Measurements from ENCODE around the gene NUCB2. TPM values are rescaled to one million over a fixed set of nuclear protein-coding genes. Genes with fewer than 3 reads are reported as not detected.

The NUCB2 gene
- total RNA-seq, 1 donor from 2014 or later = 6.8 TPM

- Mint-ChIP-seq H3K4me3 (no peak overlapping the region), H3K27me3 (peaks cover 2% of the 10 kb centered on the region), H3K4me1 (no peaks in the 10 kb centered on the region), H3K36me3 (ENCODE audit: low read depth) (no peaks in the 10 kb centered on the region), H3K27ac (no peak overlapping the region), H3K9me3 (no peaks in the 10 kb centered on the region)
- no peak for DNase-seq
- intact Hi-C loops (cut with micrococcal nuclease) = no loop called here
- no peak for TF ChIP-seq CTCF (IDR thresholded peaks at IDR 0.05)
- POLR2A ChIA-PET = no interaction called here
- CTCF ChIA-PET = no interaction called here
- ATAC-seq (ENCODE audit: low read depth) = no peak
Measured at GRCh38 chr11:17268902-17269301, 7.6 kb upstream of the NUCB2 start.

- H3K36me3 Mint-ChIP-seq (ENCODE audit: low read depth) = peaks cover 2% of the 10 kb centered on the region
- H3K4me1 Mint-ChIP-seq = peaks cover 20% of the 10 kb centered on the region
- POLR2A ChIA-PET = no interaction called here
- CTCF ChIA-PET = no interaction called here
- intact Hi-C loops (cut with micrococcal nuclease) = no loop called here
- ATAC-seq (ENCODE audit: low read depth) (no peak), DNase-seq (no peak)
- no peaks in the 10 kb centered on the region for H3K9me3 Mint-ChIP-seq
- H3K4me3 Mint-ChIP-seq = no peak overlapping the region
- no peak for TF ChIP-seq CTCF (IDR thresholded peaks at IDR 0.05)
- no peak overlapping the region for H3K27ac Mint-ChIP-seq
- peaks cover 2% of the 10 kb centered on the region for H3K27me3 Mint-ChIP-seq
Measured at GRCh38 chr11:17272801-17273200, 3.7 kb upstream of the NUCB2 start.

- intact Hi-C loops (cut with micrococcal nuclease) = no loop called here
- CTCF ChIA-PET = no interaction called here
Measured at GRCh38 chr11:17273211-17273610, 3.3 kb upstream of the NUCB2 start.

GRCh38 chr11:17273668-17274282 lies 2.8 kb upstream of the NUCB2 start:
- H3K36me3 Mint-ChIP-seq (ENCODE audit: low read depth) = peaks cover 2% of the 10 kb centered on the region
- peaks cover 2% of the 10 kb centered on the region for H3K27me3 Mint-ChIP-seq
- intact Hi-C loops (cut with micrococcal nuclease) = no loop called here
- TF ChIP-seq CTCF (IDR thresholded peaks at IDR 0.05) = no peak
- H3K4me3 Mint-ChIP-seq = no peak overlapping the region
- ChIA-PET CTCF (no interaction called here), POLR2A (interaction anchor here (0.6 to 4.1 kb wide), 2 partner anchors 66 to 451 kb away, joined by 5 to 15 read pairs; partner anchors contain the start of gene PIK3C2A)
- DNase-seq (no peak), ATAC-seq (ENCODE audit: low read depth) (no peak)
- H3K27ac Mint-ChIP-seq = no peak overlapping the region
- H3K4me1 Mint-ChIP-seq = peaks cover 20% of the 10 kb centered on the region
- no peaks in the 10 kb centered on the region for H3K9me3 Mint-ChIP-seq

More at GRCh38 chr11:17273211-17273610, 3.3 kb upstream of the NUCB2 start:
- Mint-ChIP-seq H3K27ac (no peak overlapping the region), H3K36me3 (ENCODE audit: low read depth) (peaks cover 2% of the 10 kb centered on the region), H3K4me3 (no peak overlapping the region), H3K9me3 (no peaks in the 10 kb centered on the region), H3K4me1 (peaks cover 20% of the 10 kb centered on the region), H3K27me3 (peaks cover 2% of the 10 kb centered on the region)
- no peak for TF ChIP-seq CTCF (IDR thresholded peaks at IDR 0.05)
- POLR2A ChIA-PET = no interaction called here
- ATAC-seq (ENCODE audit: low read depth) (no peak), DNase-seq (no peak)

- H3K4me3 Mint-ChIP-seq = peak overlapping the region; percentile 96
- H3K27me3 Mint-ChIP-seq = peaks cover 2% of the 10 kb centered on the region
- CTCF ChIA-PET = interaction anchor here (0.6 to 0.7 kb wide), 2 partner anchors 15 to 198 kb away, joined by 3 read pairs; partner anchors contain the start of gene RPS13
Measured at GRCh38 chr11:17275400-17276235, 921 bp upstream of the NUCB2 start.

More at GRCh38 chr11:17275400-17276235, 921 bp upstream of the NUCB2 start:
- POLR2A ChIA-PET = interaction anchor here (0.7 to 4.1 kb wide), 7 partner anchors 11 to 537 kb away, joined by 3 to 15 read pairs (median 4); partner anchors contain the start of genes C11orf58, PIK3C2A and RPS13
- no peak for TF ChIP-seq CTCF (IDR thresholded peaks at IDR 0.05)
- peaks cover 2% of the 10 kb centered on the region for H3K36me3 Mint-ChIP-seq (ENCODE audit: low read depth)
- ATAC-seq (ENCODE audit: low read depth) (no peak), DNase-seq (no peak)
- peak overlapping the region; percentile 85 for H3K27ac Mint-ChIP-seq
- intact Hi-C loops (cut with micrococcal nuclease) = loop anchor here (1.0 to 5.0 kb wide), 8 partner anchors 67 to 1357 kb away; partner anchors contain the start of genes C11orf58, KCNJ11, RPS13 and SPTY2D1
- no peaks in the 10 kb centered on the region for H3K9me3 Mint-ChIP-seq
- H3K4me1 Mint-ChIP-seq = peaks cover 20% of the 10 kb centered on the region

Measured in activated B cell treated with CpG ODN at 0.5 μM for 24 hours (primary cell).